Endothelial cell of umbilical vein (primary cell): ENCODE results near the gene TOP2B. TPM values are rescaled to one million over a fixed set of nuclear protein-coding genes. Genes with fewer than 3 reads are reported as not detected.

Experiments used
- BruUV-seq: library from RNA; stranded (reverse); fragments of 400-500 nt; replicated peaks from 2 replicates; lab custom pipeline; 2021; lab: Mats Ljungman, UMichigan
- CTCF ChIA-PET: fragments of 300-600, 350-600 bp; sonication (Branson Sonifier 250); formaldehyde crosslinking; loops from one replicate; lab custom pipeline; 2021; ENCODE audit warnings: antibody characterized with exemption, inconsistent platforms; lab: Charles Lee
- POLR2A ChIA-PET: fragments of 300-600, 350-600 bp; sonication (Branson Sonifier 250); formaldehyde crosslinking; loops from one replicate; lab custom pipeline; 2021; ENCODE audit warnings: antibody characterized with exemption, inconsistent platforms; lab: Charles Lee
- DNase-seq: peaks from one replicate; pipeline ENCODE4 v3.0.0-alpha.2; 2011; ENCODE audit warnings: low read depth, low spot score
- FAIRE-seq: peaks from 2 replicates; lab custom pipeline; 2011; peaks lifted over from hg19 to GRCh38; lab: Jason Lieb, UNC
- H2AFZ ChIP-seq: 2 replicates; pipeline ENCODE4 v1.6.0; 2012; ENCODE audit warnings: low read depth, low read length, control low read depth, inconsistent platforms
- H3K27ac ChIP-seq: 2 replicates; pipeline ENCODE4 v1.5.1; 2011; ENCODE audit warnings: low read depth, mild to moderate bottlenecking, control low read depth, low read length, moderate library complexity; ENCODE audit not compliant: insufficient read depth
- H3K27me3 ChIP-seq, 2 experiments: 2 replicates each; pipeline versions ENCODE4 v1.6.0 to v1.6.1; 2011; ENCODE audit warnings: low read length in 2 of 2, mixed read lengths in 1 of 2; ENCODE audit not compliant: control insufficient read depth in 2 of 2, insufficient read depth in 2 of 2
- H3K36me3 ChIP-seq, 2 experiments: 2 replicates in 1 of 2; 3 replicates in 1 of 2; pipeline ENCODE4 v1.5.1; 2011; ENCODE audit warnings: low read length in 2 of 2, mild to moderate bottlenecking in 1 of 2, moderate library complexity in 1 of 2; ENCODE audit not compliant: control insufficient read depth in 2 of 2, insufficient read depth in 2 of 2; ENCODE audit errors: extremely low read depth in 1 of 2
- H3K4me1 ChIP-seq: 3 replicates; pipeline ENCODE4 v1.5.1; 2011; ENCODE audit warnings: mild to moderate bottlenecking, low read length; ENCODE audit not compliant: control insufficient read depth, insufficient read depth; ENCODE audit errors: extremely low read depth
- H3K4me2 ChIP-seq: 2 replicates; pipeline ENCODE4 v1.6.1; 2011; ENCODE audit warnings: low read length, control low read depth, mixed read lengths; ENCODE audit not compliant: insufficient read depth
- H3K4me3 ChIP-seq, 3 experiments: fragments of 200-600 bp in 1 of 3; sonication (generic), shearing (Covaris generic) in 1 of 3; replicated peaks in 1 of 3; 2 replicates each; pipeline ENCODE4 v1.5.1; 2011 to 2016; ENCODE audit warnings: control low read depth in 3 of 3, low read length in 3 of 3, mild to moderate bottlenecking in 2 of 3, inconsistent platforms in 1 of 3, low read depth in 1 of 3, moderate library complexity in 1 of 3; ENCODE audit not compliant: insufficient read depth in 1 of 3
- H3K79me2 ChIP-seq: 2 replicates; pipeline ENCODE4 v1.6.0; 2012; ENCODE audit warnings: low read length, inconsistent platforms; ENCODE audit not compliant: control insufficient read depth, insufficient read depth
- H3K9ac ChIP-seq: replicated peaks from 2 replicates; pipeline ENCODE3; 2011; ENCODE audit warnings: low read length, control low read depth; ENCODE audit not compliant: insufficient read depth; ENCODE audit errors: extremely low read depth
- H3K9me1 ChIP-seq: replicated peaks from 3 replicates; pipeline ENCODE4 v1.6.0; 2011; ENCODE audit warnings: mild to moderate bottlenecking, low read length; ENCODE audit not compliant: control insufficient read depth, insufficient read depth; ENCODE audit errors: extremely low read depth
- H3K9me3 ChIP-seq: replicated peaks from 2 replicates; pipeline ENCODE4 v1.5.1; 2012; ENCODE audit warnings: low read length, inconsistent platforms; ENCODE audit not compliant: control insufficient read depth, insufficient read depth
- H4K20me1 ChIP-seq: replicated peaks from 2 replicates; pipeline ENCODE3; 2011; ENCODE audit warnings: mild to moderate bottlenecking, low read length; ENCODE audit not compliant: control insufficient read depth, insufficient read depth; ENCODE audit errors: extremely low read depth
- CTCF ChIP-seq, 2 donors: IDR thresholded peaks; 1 replicate in 1 of 2; 2 replicates in 1 of 2; pipeline ENCODE4 v1.5.1; 2011; ENCODE audit warnings: low read length in 2 of 2, mild to moderate bottlenecking in 2 of 2, moderate library complexity in 2 of 2, control low read depth in 1 of 2, inconsistent platforms in 1 of 2, low read depth in 1 of 2; ENCODE audit not compliant: insufficient read depth in 1 of 2; ENCODE audit errors: extremely low read depth in 1 of 2
- FOS ChIP-seq: IDR thresholded peaks from 2 replicates; pipeline ENCODE4 v1.6.1; 2011; ENCODE audit warnings: mild to moderate bottlenecking, low read length, moderate library complexity, borderline replicate concordance; ENCODE audit not compliant: insufficient read depth
- GATA2 ChIP-seq: IDR thresholded peaks from 2 replicates; pipeline ENCODE4 v1.7.0; 2011; ENCODE audit warnings: low read depth, mild to moderate bottlenecking, moderate library complexity, mixed read lengths, low read length; ENCODE audit not compliant: insufficient read length, insufficient read depth
- JUN ChIP-seq: IDR thresholded peaks from 2 replicates; pipeline ENCODE4 v1.6.1; 2011; ENCODE audit warnings: borderline replicate concordance, low read depth; ENCODE audit not compliant: insufficient read length, insufficient read depth
- MYC ChIP-seq: IDR thresholded peaks from one replicate; pipeline ENCODE4 v1.6.1; 2011; ENCODE audit warnings: mild to moderate bottlenecking, low read depth, low read length
- POLR2A ChIP-seq: IDR thresholded peaks from 2 replicates; pipeline ENCODE4 v1.6.1; 2012; ENCODE audit warnings: low read depth, mild to moderate bottlenecking, control low read depth, low read length
- POLR2AphosphoS5 ChIP-seq: IDR thresholded peaks from 2 replicates; pipeline ENCODE4 v1.6.1; 2012; ENCODE audit warnings: low read depth, mild to moderate bottlenecking, control low read depth, low read length, moderate library complexity; ENCODE audit not compliant: insufficient read depth
- dilution Hi-C: fragments of 300-500 bp; cut with MboI; formaldehyde crosslinking; loops from one replicate; pipeline ENCODE4 v1.15.0; 2019; ENCODE audit warnings: low sequenced_read_pairs; ENCODE audit not compliant: extremely low pct_ligation_motif_present
- intact Hi-C: fragments of 100-400 bp; cut with micrococcal nuclease; formaldehyde crosslinking; loops from one replicate; pipeline ENCODE4 v1.10.0; 2022
- polyA plus RNA-seq, 4 experiments: library from polyadenylated mRNA; depleted of rRNA in 3 of 4; stranded (reverse) in 3 of 4; unstranded in 1 of 4; fragments of >200 nt; gene quantifications; 2 replicates each; pipeline versions ENCODE4 v1.2.1 to v1.2.3, GENCODE V29; 2011 to 2012; ENCODE audit warnings: missing spikeins in 1 of 4
- total RNA-seq: library from RNA; stranded (reverse); gene quantifications from 2 replicates; pipeline ENCODE4 v1.2.3, GENCODE V29; 2021

Gene TOP2B
- total and polyA plus RNA-seq, 2 donors (not counting 3 experiments of a cell fraction or from before 2014, with no cell fraction given), result 20.4 to 98.9 TPM

DNA sequence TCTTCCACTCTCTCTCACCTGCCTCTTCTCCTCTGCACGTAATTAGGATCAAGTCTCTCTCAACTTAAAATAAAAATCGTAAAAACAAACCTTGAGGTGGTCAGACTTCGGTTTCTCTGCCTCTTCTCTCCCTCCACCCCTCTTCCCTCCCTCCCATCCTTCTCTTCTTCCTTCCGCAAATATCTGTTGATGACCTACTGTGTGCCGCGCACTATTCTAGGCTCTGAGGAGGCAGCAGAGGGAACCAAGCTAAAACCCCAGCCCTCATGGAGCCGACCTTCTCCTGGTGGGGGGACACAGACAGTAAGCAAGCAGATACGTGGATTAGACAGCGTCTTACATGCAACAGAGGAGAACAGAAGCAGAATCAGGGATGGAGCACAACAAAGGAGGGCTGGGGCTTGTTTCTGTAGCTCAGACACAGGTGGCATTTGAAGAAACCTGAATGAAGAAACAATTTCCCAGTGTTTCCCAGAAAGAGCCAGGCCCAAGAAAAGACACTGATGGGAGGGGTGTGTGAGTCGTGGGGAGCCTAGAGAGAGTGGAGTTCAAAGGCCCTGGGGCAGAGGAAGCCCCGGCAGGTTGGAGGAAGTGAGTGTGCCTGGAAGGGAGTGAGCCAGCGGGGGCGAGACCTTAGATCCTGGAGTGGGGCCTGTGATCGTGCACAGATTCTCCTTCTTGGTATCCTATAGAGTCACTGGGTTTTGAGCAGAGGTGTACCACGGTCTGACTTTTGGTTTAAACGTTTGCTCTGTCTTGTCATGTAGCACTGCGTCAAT lies 80.5 kb downstream of the TOP2B start:
- Histone ChIP-seq H3K4me1 (peaks cover 13% of the 10 kb centered on the region), H2AFZ (no peak overlapping the region), H3K4me3 (no peak overlapping the region), H3K27ac (no peak overlapping the region), H3K9me3 (no peaks in the 10 kb centered on the region), H3K79me2 (no peaks in the 10 kb centered on the region), H3K36me3 (no peaks in the 10 kb centered on the region), H3K9ac (no peak overlapping the region), H3K4me2 (no peak overlapping the region), H3K9me1 (no peaks in the 10 kb centered on the region), H4K20me1 (no peaks in the 10 kb centered on the region), H3K27me3 (no peaks in the 10 kb centered on the region)
- dilution Hi-C loops (no loop called here), intact Hi-C loops (no loop called here)
- no TSS peak for BruUV-seq
- ChIA-PET CTCF (no interaction called here), POLR2A (no interaction called here)
- FAIRE-seq, result no peak
- DNase-seq, result no peak
- no peak for TF ChIP-seq FOS
- no peak for TF ChIP-seq POLR2A
- TF ChIP-seq MYC, result no peak
- TF ChIP-seq CTCF (IDR thresholded peaks at IDR 0.05; ENCODE audit: extremely low read depth in 1 of 2, insufficient read depth in 1 of 2, low read depth in 1 of 2, low read length in 2 of 2), result no peak
- TF ChIP-seq JUN, result no peak
- TF ChIP-seq GATA2, result no peak
- TF ChIP-seq POLR2AphosphoS5, result no peak
